Stimulated activated CD8-positive, alpha-beta memory T cell treated with anti-CD3 and anti-CD28 coated beads, Interleukin-4, amount 100 ng/mL, for 24 hours (primary cell): Measurements from ENCODE around the gene KIAA1328.
"Not testable (repeated sequence)": the region's sequence is repeated elsewhere in the genome, so short reads cannot be mapped to it uniquely, and the experiment has no call there.

Source experiments
- DNase-seq: peaks from one replicate; pipeline ENCODE4 v3.0.0-alpha.2; 2020; ENCODE audit warnings: low read depth

Gene KIAA1328

GRCh38 chr18:36887864-36888263, 58.9 kb downstream of the KIAA1328 start:
- no peak for DNase-seq

- DNase-seq, result no peak
These were observed 59.9 kb downstream of the KIAA1328 start for GRCh38 chr18:36888778-36889177.

GRCh38 chr18:36889321-36889720, 60.4 kb downstream of the KIAA1328 start:
- DNase-seq, result no peak

- DNase-seq, result no peak
These were observed 60.8 kb downstream of the KIAA1328 start for GRCh38 chr18:36889742-36890141.

GRCh38 chr18:36890598-36890997, 61.7 kb downstream of the KIAA1328 start:
- no peak for DNase-seq

GRCh38 chr18:36893227-36893626, 64.3 kb downstream of the KIAA1328 start:
- DNase-seq, result no peak

- no peak for DNase-seq
These were observed 66.7 kb downstream of the KIAA1328 start for GRCh38 chr18:36895606-36896005.

GRCh38 chr18:36897253-36897652, 68.3 kb downstream of the KIAA1328 start:
- DNase-seq, result no peak

- no peak for DNase-seq
These were observed 70.4 kb downstream of the KIAA1328 start for GRCh38 chr18:36899289-36899688.

- no peak for DNase-seq
These were observed 71.5 kb downstream of the KIAA1328 start for GRCh38 chr18:36900466-36900865.

- DNase-seq, result no peak
These were observed 72.4 kb downstream of the KIAA1328 start for GRCh38 chr18:36901277-36901701.

GRCh38 chr18:36903215-36903928, 74.4 kb downstream of the KIAA1328 start:
- no peak for DNase-seq

GRCh38 chr18:36905571-36905970, 76.6 kb downstream of the KIAA1328 start:
- DNase-seq, result no peak

GRCh38 chr18:36909282-36909681, 80.4 kb downstream of the KIAA1328 start:
- DNase-seq, result not testable (repeated sequence)

- DNase-seq, result no peak
These were observed 84.0 kb downstream of the KIAA1328 start for GRCh38 chr18:36912887-36913286.

GRCh38 chr18:36917907-36918306, 89.0 kb downstream of the KIAA1328 start:
- DNase-seq, result no peak

- DNase-seq, result no peak
These were observed 100.7 kb downstream of the KIAA1328 start for GRCh38 chr18:36929601-36930000.

- no peak for DNase-seq
These were observed 102.2 kb downstream of the KIAA1328 start for GRCh38 chr18:36931106-36931505.

- DNase-seq, result no peak
These were observed 104.6 kb downstream of the KIAA1328 start for GRCh38 chr18:36933552-36933951.

GRCh38 chr18:36934884-36935283, 106.0 kb downstream of the KIAA1328 start:
- DNase-seq, result no peak

- no peak for DNase-seq
These were observed 113.3 kb downstream of the KIAA1328 start for GRCh38 chr18:36942264-36942663.

- DNase-seq, result no peak
These were observed 119.0 kb downstream of the KIAA1328 start for GRCh38 chr18:36947820-36948348.

GRCh38 chr18:36950282-36950681, 121.4 kb downstream of the KIAA1328 start:
- DNase-seq, result no peak

GRCh38 chr18:36950960-36951359, 122.0 kb downstream of the KIAA1328 start:
- no peak for DNase-seq
